RWPE1 (cell line): Measurements from ENCODE around the gene GRIK2.

ENCODE experiments used
- CTCF ChIA-PET: fragments of 350-600 bp; sonication (Branson Sonifier 250); formaldehyde crosslinking; extraction: SDS; loops from one replicate; lab custom pipeline; 2021; lab: Yijun Ruan, JAX
- POLR2A ChIA-PET: fragments of 400-600 bp; formaldehyde crosslinking; extraction: SDS; loops from one replicate; lab custom pipeline; 2020; ENCODE audit warnings: antibody characterized with exemption; ENCODE audit not compliant: low non-redundant PET; lab: Yijun Ruan, JAX
- DNase-seq: peaks from one replicate; pipeline ENCODE4 v3.0.0; 2012; ENCODE audit warnings: low spot score
- H3K27ac ChIP-seq: fragments of 450-650 bp; 2 replicates; pipeline ENCODE4 v1.5.1; 2017
- TF ChIP-seq, protein P1 (sequence below): fragments of 450-650 bp; conservative IDR thresholded peaks from 2 replicates; pipeline ENCODE4 v1.5.1; 2017; ENCODE audit warnings: low read depth, mild to moderate bottlenecking

Gene GRIK2

GRCh38 chr6:102022803-102023202, 629.3 kb downstream of the GRIK2 start:
- ChIA-PET CTCF (no interaction called here), POLR2A (no interaction called here)
- TF ChIP-seq, protein P1, sequence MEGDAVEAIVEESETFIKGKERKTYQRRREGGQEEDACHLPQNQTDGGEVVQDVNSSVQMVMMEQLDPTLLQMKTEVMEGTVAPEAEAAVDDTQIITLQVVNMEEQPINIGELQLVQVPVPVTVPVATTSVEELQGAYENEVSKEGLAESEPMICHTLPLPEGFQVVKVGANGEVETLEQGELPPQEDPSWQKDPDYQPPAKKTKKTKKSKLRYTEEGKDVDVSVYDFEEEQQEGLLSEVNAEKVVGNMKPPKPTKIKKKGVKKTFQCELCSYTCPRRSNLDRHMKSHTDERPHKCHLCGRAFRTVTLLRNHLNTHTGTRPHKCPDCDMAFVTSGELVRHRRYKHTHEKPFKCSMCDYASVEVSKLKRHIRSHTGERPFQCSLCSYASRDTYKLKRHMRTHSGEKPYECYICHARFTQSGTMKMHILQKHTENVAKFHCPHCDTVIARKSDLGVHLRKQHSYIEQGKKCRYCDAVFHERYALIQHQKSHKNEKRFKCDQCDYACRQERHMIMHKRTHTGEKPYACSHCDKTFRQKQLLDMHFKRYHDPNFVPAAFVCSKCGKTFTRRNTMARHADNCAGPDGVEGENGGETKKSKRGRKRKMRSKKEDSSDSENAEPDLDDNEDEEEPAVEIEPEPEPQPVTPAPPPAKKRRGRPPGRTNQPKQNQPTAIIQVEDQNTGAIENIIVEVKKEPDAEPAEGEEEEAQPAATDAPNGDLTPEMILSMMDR: no peak
- H3K27ac ChIP-seq: no peak overlapping the region
- DNase-seq: no peak

DNA sequence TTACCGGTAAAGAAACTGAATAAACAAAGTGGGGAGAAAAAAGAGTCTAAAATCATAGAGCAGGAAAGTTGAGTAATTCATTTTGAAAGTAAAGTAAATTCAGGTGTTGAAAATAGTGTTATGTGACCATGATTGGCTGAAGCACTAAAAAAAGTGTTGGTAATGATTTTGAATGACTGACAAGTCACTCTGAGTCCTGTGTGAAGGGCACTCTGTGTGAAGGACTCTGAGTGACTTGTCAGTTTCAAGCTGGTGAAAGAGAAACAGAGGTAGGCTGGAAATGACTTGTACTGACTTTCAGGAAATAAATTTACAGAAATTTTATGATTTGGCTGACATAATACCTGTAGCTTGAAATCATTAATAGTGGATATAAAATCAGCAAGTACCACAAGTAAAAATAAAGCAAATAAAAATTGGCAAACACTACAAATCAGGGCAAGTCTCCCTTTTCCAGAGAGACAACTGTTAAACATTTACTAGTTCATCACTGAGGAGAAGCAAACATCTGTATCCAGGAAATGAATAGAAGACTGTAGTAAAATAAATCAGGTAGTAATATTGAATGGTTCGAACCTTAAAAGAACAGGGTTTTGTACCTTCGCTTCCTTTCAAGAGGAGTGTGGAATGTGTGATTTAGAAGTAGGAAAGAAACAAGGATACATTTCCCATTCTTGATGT, 630.6 kb downstream of the GRIK2 start:
- TF ChIP-seq, protein P1: no peak
- CTCF ChIA-PET: no interaction called here
- POLR2A ChIA-PET: no interaction called here
- no peak overlapping the region for H3K27ac ChIP-seq
- no peak for DNase-seq

DNA sequence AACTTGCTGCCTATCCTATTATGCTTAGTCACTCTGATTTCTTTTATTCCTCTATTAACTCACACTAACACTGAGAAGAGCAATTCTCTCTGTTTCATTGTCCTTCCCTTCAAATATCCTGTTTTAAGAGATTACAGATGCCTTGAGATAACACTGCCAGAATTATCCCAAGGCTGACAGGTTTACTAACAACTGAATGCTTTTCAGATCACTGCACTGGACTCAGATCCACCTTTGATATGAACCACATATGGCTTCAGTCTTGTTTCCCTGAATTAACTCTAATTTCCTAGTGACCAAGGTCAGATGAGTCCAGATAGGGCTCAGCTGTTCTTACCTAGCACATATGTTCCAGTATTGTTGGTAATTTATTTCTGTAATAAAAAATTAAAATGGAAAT, 633.1 kb downstream of the GRIK2 start:
- no peak for DNase-seq
- TF ChIP-seq, protein P1: no peak

DNA sequence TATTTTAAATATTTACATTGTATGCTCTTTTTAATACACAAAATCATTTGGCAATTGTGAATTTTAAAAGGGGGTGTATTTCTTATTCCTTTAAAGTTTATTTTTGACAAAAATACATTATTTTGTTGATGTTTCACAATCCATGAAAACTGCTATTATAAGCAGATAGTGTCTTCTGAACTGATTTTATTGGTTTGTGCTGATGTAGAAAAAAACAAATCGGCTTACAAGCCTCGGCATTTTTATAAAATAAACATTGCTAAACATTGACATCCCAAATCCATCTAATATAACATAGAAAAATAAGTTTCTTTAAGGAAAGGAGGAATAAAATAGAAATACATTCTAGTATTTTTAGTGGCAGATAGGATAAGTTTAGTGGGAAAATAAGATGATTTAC, 634.7 kb downstream of the GRIK2 start:
- TF ChIP-seq, protein P1: no peak
- ChIA-PET POLR2A (no interaction called here), CTCF (interaction anchor here (0.6 to 0.9 kb wide), 2 partner anchors 9 to 746 kb away, joined by 3 to 4 read pairs; no protein-coding TSS in a partner anchor)
- H3K27ac ChIP-seq: no peak overlapping the region
- DNase-seq: no peak

More for the DNA sequence above, 633.1 kb downstream of the GRIK2 start:
- POLR2A ChIA-PET: no interaction called here
- CTCF ChIA-PET: no interaction called here
- no peak overlapping the region for H3K27ac ChIP-seq

DNA sequence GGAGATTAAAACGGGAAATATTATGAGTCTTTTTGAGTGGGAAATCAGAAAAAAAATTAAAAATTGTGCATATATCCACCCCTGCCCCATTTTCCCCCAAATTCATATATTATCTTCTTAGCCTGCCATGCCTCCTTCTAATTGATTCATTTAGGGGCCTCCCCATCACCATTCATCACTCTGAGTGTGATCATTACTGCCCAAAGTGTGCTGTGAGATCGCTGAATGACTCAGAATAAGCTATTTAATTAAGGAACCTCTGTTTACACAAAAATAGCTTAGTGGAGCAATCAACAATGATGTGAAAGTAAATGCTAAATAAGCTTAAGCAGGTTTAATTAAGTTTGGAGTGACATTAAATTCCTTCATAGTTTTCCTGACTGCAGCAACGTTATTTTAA, 645.5 kb downstream of the GRIK2 start:
- CTCF ChIA-PET: interaction anchor here (0.7 kb wide), 1 partner anchor 1257 kb away, joined by 3 read pairs; no protein-coding TSS in a partner anchor
- POLR2A ChIA-PET: no interaction called here
- H3K27ac ChIP-seq: no peak overlapping the region
- TF ChIP-seq, protein P1: no peak
- DNase-seq: no peak

- TF ChIP-seq, protein P1: no peak
- POLR2A ChIA-PET: no interaction called here
- CTCF ChIA-PET: no interaction called here
- no peak overlapping the region for H3K27ac ChIP-seq
- DNase-seq: no peak
These were observed 645.9 kb downstream of the GRIK2 start for GRCh38 chr6:102039441-102039840.
